A549 (cell line): ENCODE measurements around the gene TIMM10.

Source experiments
- CEBPB ChIP-seq, 2 experiments: fragments of >200 bp in 1 of 2; sonication (Bioruptor Twin) in 1 of 2; formaldehyde crosslinking in 1 of 2; IDR thresholded peaks; 2 replicates each; pipeline ENCODE4 v1.6.1; 2012 to 2016
- CTCF ChIP-seq: fragments of >200 bp; sonication (Bioruptor Twin); formaldehyde crosslinking; IDR thresholded peaks from 3 replicates; pipeline ENCODE4 v1.5.1; 2016
- PBX3 ChIP-seq: IDR thresholded peaks from 2 replicates; pipeline ENCODE4 v1.6.1; 2012
- REST ChIP-seq: fragments of 200-600 bp; sonication (generic); IDR thresholded peaks from 2 replicates; pipeline ENCODE4 v1.6.1; 2016; ENCODE audit warnings: antibody characterized with exemption, mild to moderate bottlenecking, moderate library complexity
- SMC3 ChIP-seq: fragments of >200 bp; sonication (Bioruptor Twin); formaldehyde crosslinking; IDR thresholded peaks from 3 replicates; pipeline ENCODE4 v1.6.1; 2018; ENCODE audit warnings: inconsistent platforms
- ZFP36 ChIP-seq: fragments of 450-650 bp; IDR thresholded peaks from 2 replicates; pipeline ENCODE4 v1.6.1; 2014; ENCODE audit warnings: borderline replicate concordance; ENCODE audit not compliant: partially characterized antibody

- no peak for TF ChIP-seq CTCF
- no peak for TF ChIP-seq REST
- TF ChIP-seq ZFP36 = no peak
- no peak for TF ChIP-seq PBX3
- no peak for TF ChIP-seq SMC3
- no peak for TF ChIP-seq CEBPB (IDR thresholded peaks at IDR 0.05)
Observed at GRCh38 chr11:57511741-57512430, 18.7 kb downstream of the TIMM10 start.
